Keratinocyte (primary cell): Measurements from ENCODE around the gene TRAFD1. TPM values are rescaled to one million over a fixed set of nuclear protein-coding genes. Genes with fewer than 3 reads are reported as not detected.

Experiments
- DNase-seq: peaks from one replicate; pipeline ENCODE4 v3.0.0-alpha.2; 2011; ENCODE audit warnings: low read depth, missing footprints, low spot score
- FAIRE-seq: peaks from 2 replicates; lab custom pipeline; 2011; peaks lifted over from hg19 to GRCh38; lab: Jason Lieb, UNC
- H2AFZ ChIP-seq: 2 replicates; pipeline ENCODE4 v1.6.0; 2012; ENCODE audit warnings: low read length, control low read depth, inconsistent platforms; ENCODE audit not compliant: control insufficient read depth
- H3K27ac ChIP-seq: 2 replicates; pipeline ENCODE4 v1.5.1; 2011; ENCODE audit warnings: low read length; ENCODE audit not compliant: control insufficient read depth, insufficient read depth
- H3K27me3 ChIP-seq: 3 replicates; pipeline ENCODE4 v1.6.0; 2011; ENCODE audit warnings: low read length; ENCODE audit not compliant: control insufficient read depth, insufficient read depth; ENCODE audit errors: extremely low read depth
- H3K36me3 ChIP-seq, 2 experiments: 2 replicates in 1 of 2; 3 replicates in 1 of 2; pipeline ENCODE4 v1.5.1; 2011; ENCODE audit warnings: low read length in 2 of 2, mild to moderate bottlenecking in 1 of 2; ENCODE audit not compliant: control insufficient read depth in 2 of 2, insufficient read depth in 2 of 2; ENCODE audit errors: extremely low read depth in 1 of 2
- H3K4me1 ChIP-seq: 3 replicates; pipeline ENCODE4 v1.5.1; 2011; ENCODE audit warnings: low read length; ENCODE audit not compliant: control insufficient read depth, insufficient read depth; ENCODE audit errors: extremely low read depth
- H3K4me2 ChIP-seq: 3 replicates; pipeline ENCODE4 v1.6.0; 2011; ENCODE audit warnings: low read depth, low read length; ENCODE audit not compliant: control insufficient read depth, insufficient read depth; ENCODE audit errors: extremely low read depth
- H3K4me3 ChIP-seq, 3 experiments: fragments of 200-600 bp in 1 of 3; sonication (generic) in 1 of 3; 2 replicates in 2 of 3; 3 replicates in 1 of 3; pipeline ENCODE4 v1.5.1; 2011 to 2016; ENCODE audit warnings: low read length in 3 of 3, mild to moderate bottlenecking in 3 of 3, control low read depth in 2 of 3, inconsistent platforms in 1 of 3, low read depth in 1 of 3, mixed read lengths in 1 of 3, mixed run types in 1 of 3, moderate library complexity in 1 of 3; ENCODE audit not compliant: control insufficient read depth in 2 of 3, insufficient read depth in 2 of 3; ENCODE audit errors: extremely low read depth in 1 of 3
- H3K79me2 ChIP-seq: 2 replicates; pipeline ENCODE4 v1.6.0; 2012; ENCODE audit warnings: low read length; ENCODE audit not compliant: control insufficient read depth, insufficient read depth
- H3K9ac ChIP-seq: 3 replicates; pipeline ENCODE4 v1.6.0; 2011; ENCODE audit warnings: low read length; ENCODE audit not compliant: control insufficient read depth, insufficient read depth; ENCODE audit errors: extremely low read depth
- H3K9me1 ChIP-seq: 3 replicates; pipeline ENCODE4 v1.6.0; 2011; ENCODE audit warnings: low read length; ENCODE audit not compliant: control insufficient read depth, insufficient read depth; ENCODE audit errors: extremely low read depth
- H3K9me3 ChIP-seq: 2 replicates; pipeline ENCODE4 v1.5.1; 2012; ENCODE audit warnings: low read depth, low read length; ENCODE audit not compliant: control insufficient read depth
- H4K20me1 ChIP-seq: 3 replicates; pipeline ENCODE4 v1.6.0; 2011; ENCODE audit warnings: low read length; ENCODE audit not compliant: control insufficient read depth, insufficient read depth; ENCODE audit errors: extremely low read depth
- EZH2 ChIP-seq: IDR thresholded peaks from one replicate; pipeline ENCODE4 v1.6.1; 2012; ENCODE audit warnings: inconsistent platforms, mild to moderate bottlenecking, low read length, moderate library complexity
- dilution Hi-C: fragments of 300-500 bp; cut with MboI; formaldehyde crosslinking; loops from one replicate; pipeline ENCODE4 v1.7.0; 2020; ENCODE audit warnings: low sequenced_read_pairs; ENCODE audit not compliant: extremely low pct_ligation_motif_present
- polyA plus RNA-seq, 5 experiments: library from polyadenylated mRNA; depleted of rRNA in 3 of 5; stranded (reverse) in 3 of 5; stranded (forward) in 1 of 5; unstranded in 1 of 5; fragments of >200 nt; gene quantifications; 1 replicate in 1 of 5; 2 replicates in 3 of 5; 3 replicates in 1 of 5; pipeline versions ENCODE4 v1.2.1 to v1.2.3, GENCODE V29; 2011 to 2012; ENCODE audit warnings: missing spikeins in 2 of 5, low read depth in 1 of 5, low replicate concordance in 1 of 5
- TF ChIP-seq, protein P1 (sequence below), 3 experiments: IDR thresholded peaks in 1 of 3; conservative IDR thresholded peaks in 1 of 3; optimal IDR thresholded peaks in 1 of 3; 2 replicates in 2 of 3; 3 replicates in 1 of 3; pipeline versions ENCODE3 to v1.5.1; 2011; ENCODE audit warnings: low read length in 3 of 3, mild to moderate bottlenecking in 3 of 3, moderate library complexity in 2 of 3, control low read depth in 1 of 3, inconsistent platforms in 1 of 3; ENCODE audit not compliant: insufficient read depth in 2 of 3; ENCODE audit errors: extremely low read depth in 1 of 3

TRAFD1 gene
- polyA plus RNA-seq, 1 donor (not counting 4 experiments of a cell fraction or from before 2014, with no cell fraction given), result 25.6 TPM

GRCh38 chr12:112116232-112117060 lies 8.9 kb upstream of the TRAFD1 start:
- dilution Hi-C loops, result no loop called here
- no peaks in the 10 kb centered on the region for H3K27me3 ChIP-seq
- peaks cover 28% of the 10 kb centered on the region for H3K4me1 ChIP-seq
- H2AFZ ChIP-seq, result peak overlapping the region; percentile 77
- no peaks in the 10 kb centered on the region for H3K79me2 ChIP-seq
- H3K27ac ChIP-seq, result peak overlapping the region; percentile 65
- H3K36me3 ChIP-seq, result no peaks in the 10 kb centered on the region
- H3K9me1 ChIP-seq, result no peaks in the 10 kb centered on the region
- H4K20me1 ChIP-seq, result no peaks in the 10 kb centered on the region
- peak overlapping the region; percentile 39 for H3K4me2 ChIP-seq
- H3K9ac ChIP-seq, result peak overlapping the region; percentile 52
- DNase-seq (no peak), FAIRE-seq (peak; percentile 29)
- H3K4me3 ChIP-seq, result no peak overlapping the region
- TF ChIP-seq, protein P1, sequence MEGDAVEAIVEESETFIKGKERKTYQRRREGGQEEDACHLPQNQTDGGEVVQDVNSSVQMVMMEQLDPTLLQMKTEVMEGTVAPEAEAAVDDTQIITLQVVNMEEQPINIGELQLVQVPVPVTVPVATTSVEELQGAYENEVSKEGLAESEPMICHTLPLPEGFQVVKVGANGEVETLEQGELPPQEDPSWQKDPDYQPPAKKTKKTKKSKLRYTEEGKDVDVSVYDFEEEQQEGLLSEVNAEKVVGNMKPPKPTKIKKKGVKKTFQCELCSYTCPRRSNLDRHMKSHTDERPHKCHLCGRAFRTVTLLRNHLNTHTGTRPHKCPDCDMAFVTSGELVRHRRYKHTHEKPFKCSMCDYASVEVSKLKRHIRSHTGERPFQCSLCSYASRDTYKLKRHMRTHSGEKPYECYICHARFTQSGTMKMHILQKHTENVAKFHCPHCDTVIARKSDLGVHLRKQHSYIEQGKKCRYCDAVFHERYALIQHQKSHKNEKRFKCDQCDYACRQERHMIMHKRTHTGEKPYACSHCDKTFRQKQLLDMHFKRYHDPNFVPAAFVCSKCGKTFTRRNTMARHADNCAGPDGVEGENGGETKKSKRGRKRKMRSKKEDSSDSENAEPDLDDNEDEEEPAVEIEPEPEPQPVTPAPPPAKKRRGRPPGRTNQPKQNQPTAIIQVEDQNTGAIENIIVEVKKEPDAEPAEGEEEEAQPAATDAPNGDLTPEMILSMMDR (optimal IDR thresholded peaks at IDR 0.05 in 1 of 3, IDR thresholded peaks at IDR 0.05 in 1 of 3, conservative IDR thresholded peaks at IDR 0.05 in 1 of 3; ENCODE audit: extremely low read depth in 1 of 3, insufficient read depth in 2 of 3, low read length in 3 of 3), result no peak
- TF ChIP-seq EZH2, result no peak
- no peaks in the 10 kb centered on the region for H3K9me3 ChIP-seq

DNA sequence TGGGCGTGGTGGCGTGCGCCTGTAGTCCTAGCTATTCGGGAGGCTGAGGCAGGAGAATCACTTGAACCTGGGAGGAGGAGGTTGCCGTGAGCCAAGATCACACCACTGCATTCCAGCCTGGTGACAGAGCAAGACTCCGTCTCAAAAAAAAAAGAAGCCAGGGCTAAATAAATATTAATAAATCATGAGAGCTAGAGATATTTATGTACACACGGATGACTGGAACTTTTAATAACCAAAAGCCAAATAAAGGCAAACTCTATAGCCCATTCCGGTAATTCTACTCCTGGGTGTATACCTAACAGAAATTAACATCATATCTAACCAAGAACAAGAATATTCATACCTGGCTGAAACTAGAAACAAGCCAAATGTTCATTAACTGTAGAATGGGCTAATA lies 7.7 kb upstream of the TRAFD1 start:
- H3K4me3 ChIP-seq, result no peak overlapping the region
- no peaks in the 10 kb centered on the region for H3K27me3 ChIP-seq
- no peaks in the 10 kb centered on the region for H3K9me3 ChIP-seq
- dilution Hi-C loops, result no loop called here
- TF ChIP-seq, protein P1 (optimal IDR thresholded peaks at IDR 0.05 in 1 of 3, IDR thresholded peaks at IDR 0.05 in 1 of 3, conservative IDR thresholded peaks at IDR 0.05 in 1 of 3; ENCODE audit: extremely low read depth in 1 of 3, insufficient read depth in 2 of 3, low read length in 3 of 3), result no peak
- no peak for TF ChIP-seq EZH2
- H3K9ac ChIP-seq, result no peak overlapping the region
- no peaks in the 10 kb centered on the region for H3K36me3 ChIP-seq
- H3K79me2 ChIP-seq, result no peaks in the 10 kb centered on the region
- H3K4me1 ChIP-seq, result peaks cover 30% of the 10 kb centered on the region
- FAIRE-seq (no peak), DNase-seq (no peak)
- H3K9me1 ChIP-seq, result no peaks in the 10 kb centered on the region
- H3K4me2 ChIP-seq, result no peak overlapping the region
- no peaks in the 10 kb centered on the region for H4K20me1 ChIP-seq
- no peak overlapping the region for H2AFZ ChIP-seq
- no peak overlapping the region for H3K27ac ChIP-seq
